ENCODE data around the gene TKTL1. TPM values are rescaled to one million over a fixed set of nuclear protein-coding genes. Genes with fewer than 3 reads are reported as not detected.

The TKTL1 gene
- total RNA-seq, 1 experiment from 2014 or later, result not detected

DNA sequence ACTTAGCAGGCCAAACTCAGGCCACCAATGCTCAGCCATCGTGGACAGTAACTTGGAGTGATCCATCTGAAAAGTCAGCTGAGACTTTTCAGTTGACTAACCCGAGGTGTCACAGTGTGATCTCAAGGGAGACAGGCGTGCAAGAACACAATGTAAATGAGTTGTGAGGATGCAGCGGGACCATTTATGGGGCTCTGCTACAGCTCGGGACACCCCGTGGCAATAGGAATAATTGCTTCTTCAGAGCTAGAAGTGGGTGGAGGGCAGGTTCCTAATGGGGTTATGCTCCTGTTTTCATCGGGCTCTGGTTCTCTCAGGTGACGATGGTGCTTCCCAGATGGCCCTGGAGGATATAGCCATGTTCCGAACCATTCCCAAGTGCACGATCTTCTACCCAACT is 27.3 kb downstream of the TKTL1 start:
- in situ Hi-C loops (cut with HindIII; ENCODE audit: low pct_unique_long_range_greater_than_20kb, low sequenced_read_pairs) (no loop called here), intact Hi-C loops (cut with micrococcal nuclease; ENCODE audit: unreplicated experiment) (no loop called here)
- Histone ChIP-seq H3K4me3 (ENCODE audit: low read depth in 2 of 2, low read length in 2 of 2) (no peak overlapping the region), H3K9me3 (ENCODE audit: control insufficient read depth, insufficient read depth, low read depth, low read length) (no peaks in the 10 kb centered on the region), H3K27ac (ENCODE audit: low read length) (no peak overlapping the region), H3K36me3 (ENCODE audit: control insufficient read depth, insufficient read depth, low read length) (no peaks in the 10 kb centered on the region), H3K27me3 (ENCODE audit: control insufficient read depth, insufficient read depth, low read length) (peaks cover 7% of the 10 kb centered on the region; the same call in 1 of the 2 replicates), H3K4me1 (ENCODE audit: control insufficient read depth, insufficient read depth, low read length) (no peaks in the 10 kb centered on the region)
- DNase-seq (ENCODE audit: low read depth, low spot score) (no peak), ATAC-seq (peak; percentile 33; the same call in 1 of the 2 replicates)
- no peak for TF ChIP-seq POLR2AphosphoS5 (IDR thresholded peaks at IDR 0.05; ENCODE audit: low read depth, low read length)
- ChIA-PET POLR2A (no interaction called here), CTCF (no interaction called here)
- BruUV-seq (replicated peaks), result no TSS peak

DNA sequence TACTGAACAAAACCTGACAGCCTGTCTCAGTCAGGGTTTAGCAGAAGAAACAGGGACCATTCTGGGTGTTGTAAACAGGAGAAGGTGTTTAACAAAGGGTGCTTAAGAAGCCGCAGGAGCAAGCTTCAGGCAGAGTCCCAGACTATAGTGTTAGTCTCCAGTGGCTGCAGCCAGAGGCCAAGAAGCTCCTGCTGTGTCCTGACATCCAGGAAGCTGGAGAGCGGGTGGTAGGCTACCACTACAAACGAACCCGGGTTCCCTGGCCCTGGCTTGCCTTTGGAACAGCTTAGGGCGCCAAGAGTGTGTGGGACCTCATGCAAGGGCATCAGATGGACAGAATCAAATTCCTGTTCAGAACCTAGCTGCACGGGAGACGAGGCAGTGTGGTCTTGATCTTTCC is 27.9 kb downstream of the TKTL1 start:
- no peak for TF ChIP-seq SIN3A (IDR thresholded peaks at IDR 0.05; ENCODE audit: borderline replicate concordance, insufficient read depth, low read depth, low read length)
- TF ChIP-seq, protein P1, sequence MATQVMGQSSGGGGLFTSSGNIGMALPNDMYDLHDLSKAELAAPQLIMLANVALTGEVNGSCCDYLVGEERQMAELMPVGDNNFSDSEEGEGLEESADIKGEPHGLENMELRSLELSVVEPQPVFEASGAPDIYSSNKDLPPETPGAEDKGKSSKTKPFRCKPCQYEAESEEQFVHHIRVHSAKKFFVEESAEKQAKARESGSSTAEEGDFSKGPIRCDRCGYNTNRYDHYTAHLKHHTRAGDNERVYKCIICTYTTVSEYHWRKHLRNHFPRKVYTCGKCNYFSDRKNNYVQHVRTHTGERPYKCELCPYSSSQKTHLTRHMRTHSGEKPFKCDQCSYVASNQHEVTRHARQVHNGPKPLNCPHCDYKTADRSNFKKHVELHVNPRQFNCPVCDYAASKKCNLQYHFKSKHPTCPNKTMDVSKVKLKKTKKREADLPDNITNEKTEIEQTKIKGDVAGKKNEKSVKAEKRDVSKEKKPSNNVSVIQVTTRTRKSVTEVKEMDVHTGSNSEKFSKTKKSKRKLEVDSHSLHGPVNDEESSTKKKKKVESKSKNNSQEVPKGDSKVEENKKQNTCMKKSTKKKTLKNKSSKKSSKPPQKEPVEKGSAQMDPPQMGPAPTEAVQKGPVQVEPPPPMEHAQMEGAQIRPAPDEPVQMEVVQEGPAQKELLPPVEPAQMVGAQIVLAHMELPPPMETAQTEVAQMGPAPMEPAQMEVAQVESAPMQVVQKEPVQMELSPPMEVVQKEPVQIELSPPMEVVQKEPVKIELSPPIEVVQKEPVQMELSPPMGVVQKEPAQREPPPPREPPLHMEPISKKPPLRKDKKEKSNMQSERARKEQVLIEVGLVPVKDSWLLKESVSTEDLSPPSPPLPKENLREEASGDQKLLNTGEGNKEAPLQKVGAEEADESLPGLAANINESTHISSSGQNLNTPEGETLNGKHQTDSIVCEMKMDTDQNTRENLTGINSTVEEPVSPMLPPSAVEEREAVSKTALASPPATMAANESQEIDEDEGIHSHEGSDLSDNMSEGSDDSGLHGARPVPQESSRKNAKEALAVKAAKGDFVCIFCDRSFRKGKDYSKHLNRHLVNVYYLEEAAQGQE (IDR thresholded peaks at IDR 0.05; ENCODE audit: insufficient read depth in 1 of 2, low read depth in 2 of 2, low read length in 1 of 2), result no peak
- no peak for TF ChIP-seq TCF7L2 (IDR thresholded peaks at IDR 0.05; ENCODE audit: low read depth, low read length)
- TF ChIP-seq POLR2AphosphoS5 (IDR thresholded peaks at IDR 0.05; ENCODE audit: low read depth, low read length), result no peak
- no peak for TF ChIP-seq CTCF (IDR thresholded peaks at IDR 0.05)
- in situ Hi-C loops (cut with HindIII; ENCODE audit: low pct_unique_long_range_greater_than_20kb, low sequenced_read_pairs), result no loop called here
- DNase-seq (ENCODE audit: low read depth, low spot score), result no peak
- ChIA-PET CTCF (no interaction called here), POLR2A (no interaction called here)
- no peak for ATAC-seq
- Histone ChIP-seq H3K27ac (ENCODE audit: low read length) (no peak overlapping the region), H3K27me3 (ENCODE audit: control insufficient read depth, insufficient read depth, low read length) (peaks cover 7% of the 10 kb centered on the region; the same call in 1 of the 2 replicates), H3K9me3 (ENCODE audit: control insufficient read depth, insufficient read depth, low read depth, low read length) (no peaks in the 10 kb centered on the region), H3K4me1 (ENCODE audit: control insufficient read depth, insufficient read depth, low read length) (no peaks in the 10 kb centered on the region), H3K4me3 (ENCODE audit: low read depth in 2 of 2, low read length in 2 of 2) (no peak overlapping the region), H3K36me3 (ENCODE audit: control insufficient read depth, insufficient read depth, low read length) (no peaks in the 10 kb centered on the region)
- no TSS peak for BruUV-seq (replicated peaks)
- intact Hi-C loops (cut with micrococcal nuclease; ENCODE audit: unreplicated experiment), result no loop called here

DNA sequence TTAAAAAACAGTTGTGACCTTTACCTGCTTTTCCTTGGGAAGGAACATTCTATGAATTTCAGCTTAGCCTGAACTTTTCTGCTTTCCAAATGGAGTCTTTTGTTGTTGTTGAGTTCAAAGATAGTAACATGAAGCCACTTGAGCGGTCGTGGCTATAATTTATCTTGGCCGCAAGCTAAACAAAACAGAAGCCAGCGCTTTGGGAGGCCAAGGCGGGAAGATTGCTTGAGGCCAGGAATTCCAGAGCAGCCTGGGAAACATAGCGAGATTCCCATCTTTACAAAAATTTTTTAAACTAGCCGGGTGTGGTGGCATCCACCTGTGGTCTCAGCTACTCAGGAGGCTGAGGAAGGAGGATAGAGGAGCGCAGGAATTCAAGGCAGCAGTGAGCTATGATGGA is 29.9 kb downstream of the TKTL1 start:
- TF ChIP-seq POLR2AphosphoS5 (IDR thresholded peaks at IDR 0.05; ENCODE audit: low read depth, low read length) (no peak), TCF7L2 (IDR thresholded peaks at IDR 0.05; ENCODE audit: low read depth, low read length) (no peak), SIN3A (IDR thresholded peaks at IDR 0.05; ENCODE audit: borderline replicate concordance, insufficient read depth, low read depth, low read length) (no peak), CTCF (IDR thresholded peaks at IDR 0.05) (no peak)
- TF ChIP-seq, protein P1 (IDR thresholded peaks at IDR 0.05; ENCODE audit: insufficient read depth in 1 of 2, low read depth in 2 of 2, low read length in 1 of 2), result no peak
- BruUV-seq (replicated peaks), result no TSS peak
- H3K4me1 ChIP-seq (ENCODE audit: control insufficient read depth, insufficient read depth, low read length), result no peaks in the 10 kb centered on the region
- in situ Hi-C loops (cut with HindIII; ENCODE audit: low pct_unique_long_range_greater_than_20kb, low sequenced_read_pairs), result no loop called here
- H3K36me3 ChIP-seq (ENCODE audit: control insufficient read depth, insufficient read depth, low read length), result no peaks in the 10 kb centered on the region
- no peaks in the 10 kb centered on the region for H3K9me3 ChIP-seq (ENCODE audit: control insufficient read depth, insufficient read depth, low read depth, low read length)
- DNase-seq (ENCODE audit: low read depth, low spot score), result no peak
- ChIA-PET POLR2A (no interaction called here), CTCF (interaction anchor here (0.5 kb wide), 1 partner anchor 11 kb away, joined by 4 read pairs; no protein-coding TSS in a partner anchor)
- H3K4me3 ChIP-seq (ENCODE audit: low read depth in 2 of 2, low read length in 2 of 2), result no peak overlapping the region
- H3K27ac ChIP-seq (ENCODE audit: low read length), result no peak overlapping the region
- intact Hi-C loops (cut with micrococcal nuclease; ENCODE audit: unreplicated experiment), result no loop called here
- peaks cover 7% of the 10 kb centered on the region; the same call in 1 of the 2 replicates for H3K27me3 ChIP-seq (ENCODE audit: control insufficient read depth, insufficient read depth, low read length)
- ATAC-seq, result no peak

Measured in Panc1 (cell line).